ENCODE results near the gene PTPRM. TPM values are rescaled to one million over a fixed set of nuclear protein-coding genes. Genes with fewer than 3 reads are reported as not detected.

PTPRM gene
- total and polyA plus RNA-seq, 4 donors: 61.1 to 146 (median 87.5) TPM

DNA sequence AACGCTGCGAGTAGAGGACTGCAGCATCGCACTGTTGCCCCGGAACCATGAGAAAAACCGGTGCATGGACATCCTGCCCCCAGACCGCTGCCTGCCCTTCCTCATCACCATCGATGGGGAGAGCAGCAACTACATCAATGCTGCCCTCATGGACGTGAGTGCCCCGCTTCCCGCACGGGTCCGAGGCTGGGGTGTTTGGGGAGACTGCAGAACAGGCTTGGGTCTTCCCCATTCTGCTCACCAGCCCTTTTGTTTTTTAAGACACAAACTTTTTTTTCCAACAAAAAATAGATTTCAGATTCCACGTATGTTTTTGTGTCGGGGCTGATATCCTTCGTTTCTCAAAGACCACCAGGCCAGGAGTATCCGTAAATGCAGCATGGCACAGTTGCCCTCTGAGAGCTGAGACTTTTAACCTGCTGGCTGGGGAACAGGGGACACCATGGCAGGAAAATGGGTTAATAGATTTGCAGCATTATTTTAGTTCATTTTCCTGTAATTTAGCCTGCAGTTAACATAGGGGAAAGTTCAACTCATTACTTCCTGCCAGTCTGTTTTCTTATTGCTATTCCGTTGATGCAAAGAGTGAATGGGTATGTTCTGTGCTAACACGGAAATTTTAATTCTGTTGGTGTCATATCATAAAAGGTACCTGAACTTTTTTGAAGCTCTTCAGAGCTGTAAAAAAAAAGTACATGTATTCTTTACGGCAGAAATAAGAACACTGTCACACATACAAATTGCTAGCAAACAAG is 812.2 kb downstream of the PTPRM start:
- no peaks in the 10 kb centered on the region for H3K27me3 ChIP-seq (ENCODE audit: control insufficient read depth in 3 of 3, insufficient read depth in 3 of 3, low read length in 2 of 3)
- WGBS, 2 donors: 93% methylated on average over 19 of the region's 19 CpGs
- no peak overlapping the region for H3K27ac ChIP-seq (ENCODE audit: low read depth in 1 of 2, low read length in 1 of 2)
- ATAC-seq (ENCODE audit: insufficient read depth, low FRiP score) (no peak), DNase-seq (no peak)
- TF ChIP-seq, protein P1, sequence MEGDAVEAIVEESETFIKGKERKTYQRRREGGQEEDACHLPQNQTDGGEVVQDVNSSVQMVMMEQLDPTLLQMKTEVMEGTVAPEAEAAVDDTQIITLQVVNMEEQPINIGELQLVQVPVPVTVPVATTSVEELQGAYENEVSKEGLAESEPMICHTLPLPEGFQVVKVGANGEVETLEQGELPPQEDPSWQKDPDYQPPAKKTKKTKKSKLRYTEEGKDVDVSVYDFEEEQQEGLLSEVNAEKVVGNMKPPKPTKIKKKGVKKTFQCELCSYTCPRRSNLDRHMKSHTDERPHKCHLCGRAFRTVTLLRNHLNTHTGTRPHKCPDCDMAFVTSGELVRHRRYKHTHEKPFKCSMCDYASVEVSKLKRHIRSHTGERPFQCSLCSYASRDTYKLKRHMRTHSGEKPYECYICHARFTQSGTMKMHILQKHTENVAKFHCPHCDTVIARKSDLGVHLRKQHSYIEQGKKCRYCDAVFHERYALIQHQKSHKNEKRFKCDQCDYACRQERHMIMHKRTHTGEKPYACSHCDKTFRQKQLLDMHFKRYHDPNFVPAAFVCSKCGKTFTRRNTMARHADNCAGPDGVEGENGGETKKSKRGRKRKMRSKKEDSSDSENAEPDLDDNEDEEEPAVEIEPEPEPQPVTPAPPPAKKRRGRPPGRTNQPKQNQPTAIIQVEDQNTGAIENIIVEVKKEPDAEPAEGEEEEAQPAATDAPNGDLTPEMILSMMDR (IDR thresholded peaks at IDR 0.05; ENCODE audit: control extremely low read depth, extremely low read depth): no peak
- no peak overlapping the region for H3K9ac ChIP-seq (ENCODE audit: insufficient read depth in 1 of 2, low read length in 2 of 2)
- H3K4me3 ChIP-seq: no peak overlapping the region
- peaks cover 0 to 14% (median 4%) of the 10 kb centered on the region in 5 donors for H3K4me1 ChIP-seq (ENCODE audit: control insufficient read depth in 5 of 5, insufficient read depth in 5 of 5, low read length in 5 of 5)
- no peaks in the 10 kb centered on the region for H3K9me3 ChIP-seq (ENCODE audit: control insufficient read depth in 4 of 4, insufficient read depth in 3 of 4, low read length in 3 of 4)
- H3K36me3 ChIP-seq (ENCODE audit: control insufficient read depth in 4 of 4, insufficient read depth in 4 of 4, low read length in 4 of 4): peaks cover 3 to 14% (median 11%) of the 10 kb centered on the region in 4 donors

DNA sequence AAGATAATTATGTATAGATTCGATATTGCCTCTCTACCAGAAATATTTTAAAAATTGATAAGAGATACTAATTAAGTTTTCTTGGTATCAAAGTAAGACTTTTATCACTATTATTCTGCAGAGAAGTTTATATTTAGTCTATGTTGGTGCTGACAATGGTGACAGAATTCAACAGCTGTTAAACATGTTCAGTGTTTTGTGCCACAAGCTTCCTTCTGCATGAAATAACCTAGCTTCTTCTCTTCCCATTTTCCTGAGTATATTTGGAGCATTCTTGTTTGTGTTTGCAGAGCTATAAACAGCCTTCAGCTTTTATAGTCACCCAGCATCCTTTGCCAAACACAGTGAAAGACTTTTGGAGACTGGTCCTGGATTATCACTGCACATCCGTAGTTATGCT is 812.9 kb downstream of the PTPRM start:
- Histone ChIP-seq H3K36me3 (ENCODE audit: control insufficient read depth in 4 of 4, insufficient read depth in 4 of 4, low read length in 4 of 4) (peaks cover 7 to 19% (median 14%) of the 10 kb centered on the region in 4 donors), H3K4me1 (ENCODE audit: control insufficient read depth in 5 of 5, insufficient read depth in 5 of 5, low read length in 5 of 5) (peaks cover 0 to 7% (median 4%) of the 10 kb centered on the region in 5 donors), H3K27ac (ENCODE audit: low read depth in 1 of 2, low read length in 1 of 2) (no peak overlapping the region), H3K4me3 (no peak overlapping the region), H3K9ac (ENCODE audit: insufficient read depth in 1 of 2, low read length in 2 of 2) (no peak overlapping the region), H3K9me3 (ENCODE audit: control insufficient read depth in 4 of 4, insufficient read depth in 3 of 4, low read length in 3 of 4) (no peaks in the 10 kb centered on the region), H3K27me3 (ENCODE audit: control insufficient read depth in 3 of 3, insufficient read depth in 3 of 3, low read length in 2 of 3) (no peaks in the 10 kb centered on the region)
- ATAC-seq (ENCODE audit: insufficient read depth, low FRiP score) (no peak), DNase-seq (no peak)
- WGBS, 2 donors: 75 to 94% methylated on average over 2 of the region's 2 CpGs
- TF ChIP-seq, protein P1 (IDR thresholded peaks at IDR 0.05; ENCODE audit: control extremely low read depth, extremely low read depth): no peak

DNA sequence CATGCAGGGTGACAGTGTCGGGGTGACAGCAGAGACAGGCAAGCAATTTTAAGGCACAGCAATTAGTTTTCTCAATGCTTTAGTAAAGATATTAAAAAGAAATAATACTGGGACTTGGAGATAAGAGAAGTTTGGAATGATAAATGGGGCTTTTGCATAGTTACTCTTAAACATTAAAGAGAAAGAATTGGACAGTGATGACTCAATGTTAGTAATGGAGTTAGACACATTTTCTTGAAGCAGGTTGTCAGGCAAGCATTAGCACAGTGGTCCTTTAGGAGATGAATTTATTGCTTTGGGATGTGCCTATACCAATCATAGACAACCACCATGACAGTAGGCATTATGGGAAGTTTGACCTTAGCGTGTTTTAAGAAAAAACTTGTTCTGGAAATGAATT is 813.8 kb downstream of the PTPRM start:
- peaks cover 7 to 25% (median 16%) of the 10 kb centered on the region in 4 donors for H3K36me3 ChIP-seq (ENCODE audit: control insufficient read depth in 4 of 4, insufficient read depth in 4 of 4, low read length in 4 of 4)
- H3K9ac ChIP-seq (ENCODE audit: insufficient read depth in 1 of 2, low read length in 2 of 2): no peak overlapping the region
- DNase-seq (no peak), ATAC-seq (ENCODE audit: insufficient read depth, low FRiP score) (no peak)
- no peaks in the 10 kb centered on the region for H3K27me3 ChIP-seq (ENCODE audit: control insufficient read depth in 3 of 3, insufficient read depth in 3 of 3, low read length in 2 of 3)
- 80 to 82% methylated on average over 2 of the region's 2 CpGs for WGBS, 2 donors
- H3K4me1 ChIP-seq (ENCODE audit: control insufficient read depth in 5 of 5, insufficient read depth in 5 of 5, low read length in 5 of 5): peaks cover 0 to 4% (median 0%) of the 10 kb centered on the region in 5 donors
- H3K27ac ChIP-seq (ENCODE audit: low read depth in 1 of 2, low read length in 1 of 2): peak overlapping the region in 1 of 2 donors; percentile 30
- TF ChIP-seq, protein P1 (IDR thresholded peaks at IDR 0.05; ENCODE audit: control extremely low read depth, extremely low read depth): no peak
- peaks cover 0 to 2% (median 0%) of the 10 kb centered on the region in 4 donors for H3K9me3 ChIP-seq (ENCODE audit: control insufficient read depth in 4 of 4, insufficient read depth in 3 of 4, low read length in 3 of 4)
- no peak overlapping the region for H3K4me3 ChIP-seq

Data from lung (tissue), 12 donors.